ENCODE results near the gene PPIL4. TPM values are rescaled to one million over a fixed set of nuclear protein-coding genes. Genes with fewer than 3 reads are reported as not detected.
A peak's percentile ranks its signal among the peaks of the same experiment; 100 is the strongest.

PPIL4 gene
- total RNA-seq, 2 donors from 2014 or later: 20.2 to 33.8 TPM

- ATAC-seq (ENCODE audit: insufficient number of reproducible peaks, low FRiP score, low read depth) (peak; percentile 95), DNase-seq (ENCODE audit: low spot score) (peak; percentile 77)
- Histone ChIP-seq H3K4me1 (ENCODE audit: control insufficient read depth in 1 of 2, low read depth in 2 of 2) (peaks cover 11 to 24% of the 10 kb centered on the region in 2 donors), H3K9me3 (no peaks in the 10 kb centered on the region), H3K27ac (peak within 1 kb of the TSS; percentile 95 to 96), H3K36me3 (no peaks in the 10 kb centered on the region), H3K4me3 (peak within 1 kb of the TSS; percentile 93), H3K27me3 (replicated peaks; ENCODE audit: insufficient read depth) (no peaks in the 10 kb centered on the region)
- TF ChIP-seq CTCF (IDR thresholded peaks at IDR 0.05): peak; percentile 48
Observed at GRCh38 chr6:149565527-149566409, 19.9 kb upstream of the PPIL4 start, which contains the start of gene GINM1. TSS of gene GINM1 (plus strand) at chr6:149566375. CDS start at chr6:149566415, 40 bp downstream.

- TF ChIP-seq CTCF (IDR thresholded peaks at IDR 0.05): no peak
- peaks cover 11 to 18% of the 10 kb centered on the region in 2 donors for H3K4me1 ChIP-seq (ENCODE audit: control insufficient read depth in 1 of 2, low read depth in 2 of 2)
- H3K36me3 ChIP-seq: no peaks in the 10 kb centered on the region
- H3K4me3 ChIP-seq: no peak overlapping the region
- H3K9me3 ChIP-seq: no peaks in the 10 kb centered on the region
- no peak overlapping the region for H3K27ac ChIP-seq
- ATAC-seq (ENCODE audit: insufficient number of reproducible peaks, low FRiP score, low read depth) (no peak), DNase-seq (ENCODE audit: low spot score) (no peak)
- no peaks in the 10 kb centered on the region for H3K27me3 ChIP-seq (replicated peaks; ENCODE audit: insufficient read depth)
Observed at GRCh38 chr6:149563928-149564325, 18.1 kb upstream of the PPIL4 start.

- H3K4me1 ChIP-seq (ENCODE audit: control insufficient read depth in 1 of 2, low read depth in 2 of 2): peaks cover 11 to 17% of the 10 kb centered on the region in 2 donors
- H3K4me3 ChIP-seq: no peak overlapping the region
- H3K27me3 ChIP-seq (replicated peaks; ENCODE audit: insufficient read depth): no peaks in the 10 kb centered on the region
- TF ChIP-seq CTCF (IDR thresholded peaks at IDR 0.05): no peak
- DNase-seq (ENCODE audit: low spot score): no peak
- H3K27ac ChIP-seq: no peak overlapping the region
- H3K9me3 ChIP-seq: no peaks in the 10 kb centered on the region
- no peak for ATAC-seq (ENCODE audit: insufficient number of reproducible peaks, low FRiP score, low read depth)
- no peaks in the 10 kb centered on the region for H3K36me3 ChIP-seq
Observed at GRCh38 chr6:149563203-149563927, 17.5 kb upstream of the PPIL4 start.

- no peak overlapping the region for H3K4me3 ChIP-seq
- DNase-seq (ENCODE audit: low spot score) (no peak), ATAC-seq (ENCODE audit: insufficient number of reproducible peaks, low FRiP score, low read depth) (no peak)
- TF ChIP-seq CTCF (IDR thresholded peaks at IDR 0.05): peak; percentile 41
- peaks cover 4% of the 10 kb centered on the region in 2 donors for H3K4me1 ChIP-seq (ENCODE audit: control insufficient read depth in 1 of 2, low read depth in 2 of 2)
- H3K27ac ChIP-seq: no peak overlapping the region
- no peaks in the 10 kb centered on the region for H3K36me3 ChIP-seq
- H3K27me3 ChIP-seq (replicated peaks; ENCODE audit: insufficient read depth): no peaks in the 10 kb centered on the region
- H3K9me3 ChIP-seq: no peaks in the 10 kb centered on the region
Observed at GRCh38 chr6:149560736-149561135, 14.9 kb upstream of the PPIL4 start.

- ATAC-seq (ENCODE audit: insufficient number of reproducible peaks, low FRiP score, low read depth) (no peak), DNase-seq (ENCODE audit: low spot score) (no peak)
- no peaks in the 10 kb centered on the region for H3K9me3 ChIP-seq
- H3K4me3 ChIP-seq: no peak overlapping the region
- no peaks in the 10 kb centered on the region for H3K4me1 ChIP-seq (ENCODE audit: control insufficient read depth in 1 of 2, low read depth in 2 of 2)
- no peaks in the 10 kb centered on the region for H3K27me3 ChIP-seq (replicated peaks; ENCODE audit: insufficient read depth)
- H3K36me3 ChIP-seq: no peaks in the 10 kb centered on the region
- TF ChIP-seq CTCF (IDR thresholded peaks at IDR 0.05): no peak
- no peak overlapping the region for H3K27ac ChIP-seq
Observed at GRCh38 chr6:149559389-149559788, 13.5 kb upstream of the PPIL4 start.
